Activated B cell treated with CpG ODN at 0.5 μM for 24 hours (primary cell): ENCODE data around the gene PNMA6F. TPM values are rescaled to one million over a fixed set of nuclear protein-coding genes. Genes with fewer than 3 reads are reported as not detected.

Experiments
- ATAC-seq: fragments of 200-7000 bp; cut with Tn5 transposase; one replicate; pipeline ENCODE4 v1.10.0; 2021; ENCODE audit warnings: low read depth, mild to moderate bottlenecking, moderate library complexity
- CTCF ChIA-PET: fragments of 350-600 bp; sonication (Branson Sonifier 250); formaldehyde crosslinking; loops from one replicate; lab custom pipeline; 2021; ENCODE audit warnings: antibody characterized with exemption; lab: Charles Lee
- POLR2A ChIA-PET: fragments of 350-600 bp; sonication (Branson Sonifier 250); formaldehyde crosslinking; loops from one replicate; lab custom pipeline; 2021; ENCODE audit warnings: antibody characterized with exemption; lab: Charles Lee
- DNase-seq: peaks from one replicate; pipeline ENCODE4 v3.0.0; 2022
- H3K27ac Mint-ChIP-seq: one replicate; pipeline ENCODE4 v1.8.0; 2020; ENCODE audit warnings: mixed read lengths
- H3K27me3 Mint-ChIP-seq: one replicate; pipeline ENCODE4 v1.8.0; 2021; ENCODE audit warnings: mixed read lengths
- H3K36me3 Mint-ChIP-seq: one replicate; pipeline ENCODE4 v1.8.0; 2021; ENCODE audit warnings: low read depth, mixed read lengths
- H3K4me1 Mint-ChIP-seq: one replicate; pipeline ENCODE4 v1.8.0; 2021; ENCODE audit warnings: mixed read lengths
- H3K4me3 Mint-ChIP-seq: one replicate; pipeline ENCODE4 v1.8.0; 2020; ENCODE audit warnings: mild to moderate bottlenecking, mixed read lengths
- H3K9me3 Mint-ChIP-seq: one replicate; pipeline ENCODE4 v1.8.0; 2020; ENCODE audit warnings: mixed read lengths
- CTCF ChIP-seq: fragments of 200-600 bp; IDR thresholded peaks from one replicate; pipeline ENCODE4 v1.8.0; 2022; ENCODE audit warnings: antibody characterized with exemption, mild to moderate bottlenecking
- intact Hi-C: fragments of 100-400 bp; cut with micrococcal nuclease; formaldehyde crosslinking; loops from one replicate; pipeline ENCODE4 v1.15.1; 2024
- total RNA-seq: library from RNA; stranded (reverse); gene quantifications from 2 replicates; pipeline ENCODE4 v1.2.3, GENCODE V29; 2022

The PNMA6F gene
- total RNA-seq, 1 donor from 2014 or later = not detected

DNA sequence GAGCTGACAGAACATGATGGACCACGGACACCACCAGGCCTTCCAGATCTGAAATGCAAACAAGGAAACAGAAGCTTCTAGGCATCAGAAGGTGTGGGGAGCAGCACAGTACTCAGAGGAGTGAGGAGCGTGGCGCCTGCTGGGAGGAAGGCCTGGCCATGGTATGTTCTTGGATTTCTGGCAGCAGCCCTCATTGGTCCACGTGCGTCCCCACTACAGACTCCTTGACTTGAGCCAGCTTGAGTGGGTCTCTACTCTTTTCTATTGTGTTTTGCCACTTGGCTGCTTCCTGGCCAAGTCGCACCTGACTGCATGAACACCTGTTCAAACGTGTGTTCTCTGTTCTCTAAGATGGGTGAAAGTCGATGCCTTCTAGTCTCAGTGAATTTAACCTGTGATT lies 30.4 kb upstream of the PNMA6F start:
- CTCF ChIA-PET = no interaction called here
- intact Hi-C loops = no loop called here
- DNase-seq = no peak
- no peak for ATAC-seq
- H3K9me3 Mint-ChIP-seq = no peaks in the 10 kb centered on the region
- peaks cover 7% of the 10 kb centered on the region for H3K4me1 Mint-ChIP-seq
- H3K36me3 Mint-ChIP-seq = peaks cover 41% of the 10 kb centered on the region
- H3K27ac Mint-ChIP-seq = no peak overlapping the region
- H3K4me3 Mint-ChIP-seq = no peak overlapping the region
- POLR2A ChIA-PET = no interaction called here
- H3K27me3 Mint-ChIP-seq = no peaks in the 10 kb centered on the region
- TF ChIP-seq CTCF = no peak

DNA sequence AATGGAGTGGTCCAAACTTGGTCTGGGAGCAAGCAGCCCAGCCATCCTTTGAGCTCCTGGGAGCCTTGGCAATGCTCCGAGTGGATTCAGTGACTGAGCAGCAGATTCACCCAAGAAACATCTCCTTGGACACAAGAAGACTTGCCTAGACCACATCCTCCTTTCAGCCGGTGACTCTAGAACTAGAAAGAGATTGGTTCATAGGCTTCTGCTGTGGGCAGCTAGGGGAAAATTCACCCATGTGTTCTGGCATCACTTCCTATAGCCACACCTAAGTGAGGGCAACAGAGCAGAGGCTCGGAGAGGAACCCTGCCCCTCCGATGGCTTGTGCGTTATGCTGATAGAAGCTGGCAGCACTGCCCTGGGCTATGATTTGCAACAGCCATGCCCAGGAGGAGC lies 28.4 kb upstream of the PNMA6F start:
- CTCF ChIA-PET = no interaction called here
- no peak for TF ChIP-seq CTCF
- Mint-ChIP-seq H3K9me3 (no peaks in the 10 kb centered on the region), H3K4me3 (no peak overlapping the region), H3K36me3 (peaks cover 49% of the 10 kb centered on the region), H3K27me3 (no peaks in the 10 kb centered on the region), H3K4me1 (peaks cover 7% of the 10 kb centered on the region), H3K27ac (no peak overlapping the region)
- intact Hi-C loops = no loop called here
- DNase-seq (no peak), ATAC-seq (no peak)
- POLR2A ChIA-PET = no interaction called here

GRCh38 chrX:153348421-153348820 lies 26.9 kb upstream of the PNMA6F start:
- ATAC-seq (no peak), DNase-seq (no peak)
- Mint-ChIP-seq H3K27me3 (no peaks in the 10 kb centered on the region), H3K4me3 (no peak overlapping the region), H3K27ac (no peak overlapping the region), H3K36me3 (peaks cover 63% of the 10 kb centered on the region), H3K9me3 (no peaks in the 10 kb centered on the region), H3K4me1 (peaks cover 10% of the 10 kb centered on the region)
- intact Hi-C loops = no loop called here
- no peak for TF ChIP-seq CTCF
- ChIA-PET POLR2A (no interaction called here), CTCF (no interaction called here)

- ChIA-PET POLR2A (no interaction called here), CTCF (no interaction called here)
- Mint-ChIP-seq H3K9me3 (no peaks in the 10 kb centered on the region), H3K27ac (no peak overlapping the region), H3K36me3 (peaks cover 68% of the 10 kb centered on the region), H3K27me3 (no peaks in the 10 kb centered on the region), H3K4me3 (no peak overlapping the region), H3K4me1 (peaks cover 8% of the 10 kb centered on the region)
- no peak for ATAC-seq
- TF ChIP-seq CTCF = no peak
- intact Hi-C loops = no loop called here
- no peak for DNase-seq
These were observed 26.0 kb upstream of the PNMA6F start for GRCh38 chrX:153347530-153347929.

DNA sequence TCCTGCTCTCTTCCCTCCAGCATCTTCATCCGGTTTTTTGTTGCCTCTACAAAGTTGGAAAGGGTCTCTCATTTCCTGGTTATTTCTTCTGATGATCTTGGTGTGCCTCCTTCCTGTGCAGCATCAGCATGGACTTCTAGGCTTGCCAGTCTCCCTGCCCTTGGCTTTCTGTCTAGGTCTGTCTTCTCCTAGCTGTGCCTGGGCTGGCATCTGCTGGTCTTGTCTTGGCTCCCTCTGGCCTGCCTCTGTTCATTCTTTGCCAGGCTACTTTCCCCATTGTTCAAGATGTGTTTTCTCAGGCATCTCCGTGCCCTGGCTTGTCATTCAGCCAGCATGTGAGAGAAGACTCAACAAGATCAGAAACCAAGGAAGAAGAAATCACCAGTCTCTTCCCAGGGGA lies 22.1 kb upstream of the PNMA6F start:
- H3K36me3 Mint-ChIP-seq = peaks cover 71% of the 10 kb centered on the region
- H3K4me3 Mint-ChIP-seq = no peak overlapping the region
- POLR2A ChIA-PET = no interaction called here

More for the DNA sequence above, 22.1 kb upstream of the PNMA6F start:
- Mint-ChIP-seq H3K27ac (no peak overlapping the region), H3K27me3 (no peaks in the 10 kb centered on the region), H3K4me1 (peaks cover 23% of the 10 kb centered on the region), H3K9me3 (peaks cover 5% of the 10 kb centered on the region)
- intact Hi-C loops = no loop called here
- TF ChIP-seq CTCF = no peak
- no peak for ATAC-seq
- CTCF ChIA-PET = no interaction called here
- no peak for DNase-seq
